Measurements from ENCODE around the gene THUMPD3. TPM values are rescaled to one million over a fixed set of nuclear protein-coding genes. Genes with fewer than 3 reads are reported as not detected.

Gene THUMPD3
- total and polyA plus RNA-seq, 7 donors = 40.0 to 70.5 (median 55.0) TPM

DNA sequence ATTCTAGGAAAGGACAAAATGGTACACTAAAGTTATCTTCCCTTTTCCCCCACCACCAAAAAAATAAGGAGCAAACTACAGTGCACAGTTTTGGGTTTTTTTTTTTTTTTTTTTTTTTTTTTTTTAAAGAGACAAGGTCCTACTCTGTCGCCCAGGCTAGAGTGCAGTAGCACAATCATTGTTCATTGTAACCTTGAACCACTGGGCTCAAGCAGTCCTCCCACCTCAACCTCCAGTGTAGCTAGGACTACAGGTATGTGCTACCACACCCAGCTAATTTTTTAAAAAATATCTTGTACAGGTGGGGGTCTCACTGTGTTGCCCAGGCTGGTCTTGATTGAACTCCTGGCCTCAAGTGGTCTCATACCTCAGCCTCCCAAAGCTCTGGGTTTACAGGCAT, 49.4 kb downstream of the THUMPD3 start:
- H3K4me3 ChIP-seq = no peak overlapping the region
- no peaks in the 10 kb centered on the region for H3K27me3 ChIP-seq (ENCODE audit: insufficient read depth in 3 of 3, low read length in 2 of 3)
- peaks cover 84% of the 10 kb centered on the region for H3K4me1 ChIP-seq
- no peak overlapping the region for H3K27ac ChIP-seq
- WGBS, 3 donors = 71 to 85% (median 83%) methylated on average over 1 of the region's 1 CpG
- H3K36me3 ChIP-seq (ENCODE audit: insufficient read depth in 1 of 2, low read depth in 1 of 2) = no peaks in the 10 kb centered on the region
- no peak for DNase-seq
- no peak for TF ChIP-seq CTCF (IDR thresholded peaks at IDR 0.05)
- intact Hi-C loops (cut with DNase I) = no loop called here
- peak in 1 of 4 donors; percentile 21 for ATAC-seq
- H3K9me3 ChIP-seq = no peaks in the 10 kb centered on the region

- DNase-seq = no peak
Observed at GRCh38 chr3:9414826-9415225, 52.0 kb downstream of the THUMPD3 start.

DNA sequence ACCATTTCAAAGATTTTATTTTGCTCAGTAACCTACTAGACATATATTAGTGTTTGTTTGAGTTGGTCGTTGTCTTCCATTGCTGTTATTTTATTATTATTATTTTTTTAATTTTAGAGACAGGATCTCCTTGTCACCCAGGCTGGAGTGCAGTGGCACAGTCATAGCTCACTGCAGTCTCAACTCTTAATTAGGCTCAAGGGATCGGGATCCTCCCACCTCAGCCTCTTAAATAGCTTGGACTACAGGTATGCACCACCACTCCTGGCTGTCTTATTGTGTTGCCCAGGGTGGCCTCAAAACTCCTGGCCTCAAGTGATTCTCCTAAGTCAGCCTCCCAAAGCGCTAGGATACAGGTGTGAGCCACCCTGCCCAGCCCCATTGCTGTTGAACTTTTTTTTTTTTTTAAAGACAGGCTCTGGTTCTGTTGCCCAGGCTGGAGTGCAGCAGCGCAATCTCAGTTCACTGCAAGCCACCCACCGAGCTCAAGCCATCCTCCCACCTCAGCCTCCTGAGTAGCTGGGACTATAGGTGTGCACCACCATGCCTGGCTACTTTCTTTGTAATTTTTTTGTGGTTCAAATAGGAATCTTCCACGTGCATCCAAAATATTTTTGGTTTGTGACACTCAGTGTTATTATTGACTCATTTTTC, 52.8 kb downstream of the THUMPD3 start:
- H3K9me3 ChIP-seq = no peaks in the 10 kb centered on the region
- H3K4me3 ChIP-seq = no peak overlapping the region
- DNase-seq = no peak
- intact Hi-C loops (cut with DNase I) = no loop called here
- no peaks in the 10 kb centered on the region for H3K36me3 ChIP-seq (ENCODE audit: insufficient read depth in 1 of 2, low read depth in 1 of 2)
- WGBS, 3 donors = 83 to 90% (median 86%) methylated on average over 6 of the region's 6 CpGs
- TF ChIP-seq CTCF (IDR thresholded peaks at IDR 0.05) = no peak
- peak overlapping the region; percentile 49 for H3K27ac ChIP-seq
- no peaks in the 10 kb centered on the region for H3K27me3 ChIP-seq (ENCODE audit: insufficient read depth in 3 of 3, low read length in 2 of 3)
- peak; percentile 6 to 20 (median 15) for ATAC-seq
- peaks cover 68% of the 10 kb centered on the region for H3K4me1 ChIP-seq

More at GRCh38 chr3:9414826-9415225, 52.0 kb downstream of the THUMPD3 start:
- no peak overlapping the region for H3K4me3 ChIP-seq
- no peak overlapping the region for H3K27ac ChIP-seq
- H3K27me3 ChIP-seq (ENCODE audit: insufficient read depth in 3 of 3, low read length in 2 of 3) = no peaks in the 10 kb centered on the region
- TF ChIP-seq CTCF (IDR thresholded peaks at IDR 0.05) = no peak
- peaks cover 66% of the 10 kb centered on the region for H3K4me1 ChIP-seq
- no peaks in the 10 kb centered on the region for H3K9me3 ChIP-seq
- no peak for ATAC-seq
- no peaks in the 10 kb centered on the region for H3K36me3 ChIP-seq (ENCODE audit: insufficient read depth in 1 of 2, low read depth in 1 of 2)
- intact Hi-C loops (cut with DNase I) = no loop called here

DNA sequence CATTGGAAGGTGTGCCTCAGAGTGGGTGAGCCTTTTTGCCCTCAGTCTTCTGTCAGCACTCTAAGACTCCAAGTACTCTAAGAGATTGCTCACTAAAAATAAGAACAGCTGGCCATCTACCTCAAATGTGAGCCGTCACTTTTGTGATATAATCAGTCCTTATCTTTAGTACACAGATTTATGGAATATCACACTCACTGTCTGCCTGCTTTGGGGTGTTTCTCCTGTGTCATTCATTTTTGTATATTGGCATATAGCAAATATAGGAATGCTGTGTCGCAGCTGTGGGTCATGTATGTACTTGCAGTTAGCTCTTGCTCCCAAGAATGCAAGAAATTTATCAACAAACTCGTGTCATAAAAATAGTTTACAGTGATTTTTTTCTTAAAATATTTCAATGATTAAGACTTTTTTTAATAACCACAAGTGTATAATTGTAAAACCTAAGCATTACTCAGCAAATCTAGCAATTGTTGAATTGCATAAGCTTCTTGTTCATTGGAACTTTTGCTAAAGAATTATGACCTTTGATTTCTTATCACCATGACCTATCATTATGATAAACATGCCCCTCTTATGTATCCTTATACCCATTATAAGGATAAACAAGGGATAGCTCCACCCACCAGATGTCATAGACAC, 53.4 kb downstream of the THUMPD3 start:
- Histone ChIP-seq H3K4me1 (peaks cover 68% of the 10 kb centered on the region), H3K9me3 (no peaks in the 10 kb centered on the region), H3K4me3 (no peak overlapping the region), H3K27ac (peak overlapping the region; percentile 55), H3K27me3 (ENCODE audit: insufficient read depth in 3 of 3, low read length in 2 of 3) (no peaks in the 10 kb centered on the region), H3K36me3 (ENCODE audit: insufficient read depth in 1 of 2, low read depth in 1 of 2) (no peaks in the 10 kb centered on the region)
- 44 to 55% (median 49%) methylated on average over 3 of the region's 3 CpGs for WGBS, 3 donors
- intact Hi-C loops (cut with DNase I) = no loop called here
- ATAC-seq = peak; percentile 50 to 80 (median 75)
- DNase-seq = no peak
- TF ChIP-seq CTCF (IDR thresholded peaks at IDR 0.05) = no peak

Data from psoas muscle (tissue), 8 donors.